Heart left ventricle (tissue), 13 donors: ENCODE results near the gene RALGAPA1.

ENCODE experiments used
- POLR2A ChIP-seq, 2 donors: fragments of 450-650 bp; IDR thresholded peaks; one replicate each; pipeline ENCODE4 v1.6.1; 2017; ENCODE audit warnings: antibody characterized with exemption in 2 of 2, mild to moderate bottlenecking in 2 of 2, moderate library complexity in 2 of 2
- TF ChIP-seq, protein P1 (sequence below), 12 donors: fragments of 200-600 bp; sonication (generic) in 4 of 12; IDR thresholded peaks; one replicate each; pipeline versions ENCODE4 v1.5.0 to v1.8.0; 2018 to 2022; ENCODE audit warnings: antibody characterized with exemption in 12 of 12, mild to moderate bottlenecking in 5 of 12
- donor health status: ischemic (EF 13 %, LVEDD 7.1; RV severe dilation, severe dysfunction).
- donor health status: DM: no; HTN: yes; CAD: no.
- donor health status: DM: no; HTN: no; CAD: no.
- donor health status: ischemic (EF 25% LVEDD 6.9; RV normal size, moderate dysfunction).
- donor health status: ischemic (EF 25% LVEDD 5.7; RV mildly dilated, moderate dysfunction).
- donor health status: ischemic (EF 35%, LVEDD 5.7; RV mildly dilated, moderate dysfunction).
- donor health status: nonischemic (EF 11% LVEDD 7.7; RV severe dilation, severe dysfunction).
- donor health status: DM: yes; HTN: yes; CAD: no.
- donor health status: PGD.
- donor health status: ischemic (EF 29% LVEDD 5.4; RV normal size, mild dysfunction).
- donor health status: nonischemic (EF 23%, LVEDD 6.1; RV moderate dilation, normal function).

DNA sequence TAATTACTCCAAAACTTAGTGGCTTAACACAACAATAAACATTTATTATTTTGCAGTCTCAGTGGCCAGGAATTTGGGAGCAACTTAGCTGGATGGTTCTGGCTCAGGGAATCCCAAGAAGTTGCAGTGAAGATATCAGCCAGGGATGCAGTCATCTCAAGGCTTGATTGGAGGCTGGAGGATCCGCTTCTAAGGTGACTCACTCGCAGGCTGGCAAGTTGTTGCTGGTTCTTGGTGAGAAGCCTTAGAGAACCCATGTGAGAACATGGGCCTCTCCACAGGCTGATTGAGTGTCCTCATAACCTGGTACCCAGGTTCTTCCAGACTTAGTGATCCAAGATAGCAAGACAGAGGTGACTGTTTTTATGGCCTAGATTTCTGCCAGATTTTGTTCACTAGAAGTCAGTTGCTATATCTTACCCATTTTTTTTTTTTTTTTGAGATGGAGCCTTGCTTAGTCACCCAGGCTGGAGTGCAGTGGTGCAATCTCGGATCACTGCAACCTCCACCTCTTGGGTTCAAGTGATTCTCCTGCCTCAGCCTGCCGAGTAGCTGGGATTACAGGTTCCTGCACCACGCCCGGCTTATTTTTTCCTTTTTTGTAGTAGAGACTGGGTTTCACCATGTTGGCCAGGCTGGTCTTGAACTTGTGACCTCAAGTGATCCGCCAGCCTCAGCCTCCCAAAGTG is 49.6 kb upstream of the RALGAPA1 start:
- TF ChIP-seq, protein P1, sequence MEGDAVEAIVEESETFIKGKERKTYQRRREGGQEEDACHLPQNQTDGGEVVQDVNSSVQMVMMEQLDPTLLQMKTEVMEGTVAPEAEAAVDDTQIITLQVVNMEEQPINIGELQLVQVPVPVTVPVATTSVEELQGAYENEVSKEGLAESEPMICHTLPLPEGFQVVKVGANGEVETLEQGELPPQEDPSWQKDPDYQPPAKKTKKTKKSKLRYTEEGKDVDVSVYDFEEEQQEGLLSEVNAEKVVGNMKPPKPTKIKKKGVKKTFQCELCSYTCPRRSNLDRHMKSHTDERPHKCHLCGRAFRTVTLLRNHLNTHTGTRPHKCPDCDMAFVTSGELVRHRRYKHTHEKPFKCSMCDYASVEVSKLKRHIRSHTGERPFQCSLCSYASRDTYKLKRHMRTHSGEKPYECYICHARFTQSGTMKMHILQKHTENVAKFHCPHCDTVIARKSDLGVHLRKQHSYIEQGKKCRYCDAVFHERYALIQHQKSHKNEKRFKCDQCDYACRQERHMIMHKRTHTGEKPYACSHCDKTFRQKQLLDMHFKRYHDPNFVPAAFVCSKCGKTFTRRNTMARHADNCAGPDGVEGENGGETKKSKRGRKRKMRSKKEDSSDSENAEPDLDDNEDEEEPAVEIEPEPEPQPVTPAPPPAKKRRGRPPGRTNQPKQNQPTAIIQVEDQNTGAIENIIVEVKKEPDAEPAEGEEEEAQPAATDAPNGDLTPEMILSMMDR (IDR thresholded peaks at IDR 0.05), result no peak
- no peak for TF ChIP-seq POLR2A (IDR thresholded peaks at IDR 0.05)
